Mucosa of stomach (tissue), 1 donor: ENCODE measurements around the gene KMT2A.
"Not testable (repeated sequence)": the region's sequence is repeated elsewhere in the genome, so short reads cannot be mapped to it uniquely, and the experiment has no call there.

Experiments used
- H3K27me3 ChIP-seq: one replicate; pipeline ENCODE4 v1.7.0; 2013; ENCODE audit warnings: mild to moderate bottlenecking, low read length; ENCODE audit not compliant: control insufficient read depth, insufficient read depth
- H3K36me3 ChIP-seq: one replicate; pipeline ENCODE4 v1.7.0; 2013; ENCODE audit warnings: low read length; ENCODE audit not compliant: control insufficient read depth, insufficient read depth
- H3K4me1 ChIP-seq: one replicate; pipeline ENCODE4 v1.7.0; 2013; ENCODE audit warnings: mild to moderate bottlenecking, low read length; ENCODE audit not compliant: control insufficient read depth, insufficient read depth
- H3K4me3 ChIP-seq: one replicate; pipeline ENCODE4 v1.7.0; 2013; ENCODE audit warnings: low read length
- H3K9ac ChIP-seq: one replicate; pipeline ENCODE4 v1.7.0; 2013; ENCODE audit warnings: mild to moderate bottlenecking, low read length, moderate library complexity
- H3K9me3 ChIP-seq: one replicate; pipeline ENCODE4 v1.7.0; 2013; ENCODE audit warnings: mild to moderate bottlenecking, low read length, moderate library complexity; ENCODE audit not compliant: control insufficient read depth
- donor health status: Pancreatic carcinoma.

KMT2A gene

GRCh38 chr11:118462178-118462577 lies 25.9 kb downstream of the KMT2A start:
- Histone ChIP-seq H3K4me1 (no peaks in the 10 kb centered on the region), H3K9ac (no peak overlapping the region), H3K4me3 (no peak overlapping the region), H3K27me3 (no peaks in the 10 kb centered on the region), H3K9me3 (no peaks in the 10 kb centered on the region), H3K36me3 (no peaks in the 10 kb centered on the region)

DNA sequence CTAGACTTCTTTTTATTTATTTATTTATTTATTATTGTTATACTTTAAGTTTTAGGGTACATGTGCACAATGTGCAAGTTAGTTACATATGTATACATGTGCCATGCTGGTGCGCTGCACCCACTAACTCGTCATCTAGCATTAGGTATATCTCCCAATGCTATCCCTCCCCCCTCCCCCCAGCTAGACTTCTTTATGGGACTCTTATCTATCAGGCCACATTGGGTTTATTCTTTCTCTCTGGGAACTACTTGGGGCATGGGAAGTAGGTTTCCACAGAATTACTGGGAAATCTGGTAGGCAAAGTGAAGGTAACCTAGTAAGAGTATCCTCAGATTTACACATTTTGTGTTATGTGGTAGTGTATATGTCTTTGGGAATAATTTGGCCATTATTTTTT lies 32.7 kb downstream of the KMT2A start:
- not testable (repeated sequence) for H3K4me1 ChIP-seq, H3K9me3 ChIP-seq, H3K27me3 ChIP-seq, H3K36me3 ChIP-seq, H3K4me3 ChIP-seq, H3K9ac ChIP-seq

GRCh38 chr11:118471030-118471429 lies 34.7 kb downstream of the KMT2A start:
- Histone ChIP-seq H3K9ac (no peak overlapping the region), H3K9me3 (no peaks in the 10 kb centered on the region), H3K27me3 (no peaks in the 10 kb centered on the region), H3K36me3 (peaks cover 7% of the 10 kb centered on the region), H3K4me1 (no peaks in the 10 kb centered on the region), H3K4me3 (no peak overlapping the region)

GRCh38 chr11:118473537-118473936 lies 37.2 kb downstream of the KMT2A start:
- Histone ChIP-seq H3K9me3 (no peaks in the 10 kb centered on the region), H3K36me3 (peaks cover 7% of the 10 kb centered on the region), H3K4me3 (no peak overlapping the region), H3K9ac (no peak overlapping the region), H3K27me3 (no peaks in the 10 kb centered on the region), H3K4me1 (no peaks in the 10 kb centered on the region)

GRCh38 chr11:118476676-118477075 lies 40.4 kb downstream of the KMT2A start:
- no peaks in the 10 kb centered on the region for H3K9me3 ChIP-seq

DNA sequence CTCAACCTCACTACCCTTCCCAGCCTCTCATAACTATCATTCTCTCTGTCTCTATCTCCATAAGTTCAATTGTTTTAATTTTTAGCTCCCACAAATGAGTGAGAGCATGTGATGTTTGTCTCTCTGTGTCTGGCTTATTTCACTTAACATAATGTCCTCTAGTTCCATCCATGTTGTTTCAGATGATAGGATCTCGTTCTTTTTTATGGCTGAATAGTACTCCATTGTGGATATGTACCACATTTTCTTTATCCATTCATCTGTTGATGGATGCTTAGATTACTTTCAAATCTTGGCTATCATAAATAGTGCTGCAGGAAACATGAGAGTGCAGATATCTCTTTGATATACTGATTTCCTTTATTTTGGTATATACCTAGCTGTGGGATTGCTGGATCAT lies 44.9 kb downstream of the KMT2A start:
- H3K4me1 ChIP-seq, H3K27me3 ChIP-seq, H3K4me3 ChIP-seq, H3K36me3 ChIP-seq, H3K9me3 ChIP-seq, H3K9ac ChIP-seq: not testable (repeated sequence)

More at GRCh38 chr11:118476676-118477075, 40.4 kb downstream of the KMT2A start:
- H3K4me3 ChIP-seq = no peak overlapping the region
- H3K36me3 ChIP-seq = peaks cover 11% of the 10 kb centered on the region
- no peak overlapping the region for H3K9ac ChIP-seq
- H3K27me3 ChIP-seq = no peaks in the 10 kb centered on the region
- no peaks in the 10 kb centered on the region for H3K4me1 ChIP-seq

- no peaks in the 10 kb centered on the region for H3K9me3 ChIP-seq
- no peaks in the 10 kb centered on the region for H3K27me3 ChIP-seq
- no peaks in the 10 kb centered on the region for H3K4me1 ChIP-seq
- no peak overlapping the region for H3K4me3 ChIP-seq
- no peak overlapping the region for H3K9ac ChIP-seq
- peaks cover 4% of the 10 kb centered on the region for H3K36me3 ChIP-seq
These were observed 48.1 kb downstream of the KMT2A start for GRCh38 chr11:118484405-118484804.

DNA sequence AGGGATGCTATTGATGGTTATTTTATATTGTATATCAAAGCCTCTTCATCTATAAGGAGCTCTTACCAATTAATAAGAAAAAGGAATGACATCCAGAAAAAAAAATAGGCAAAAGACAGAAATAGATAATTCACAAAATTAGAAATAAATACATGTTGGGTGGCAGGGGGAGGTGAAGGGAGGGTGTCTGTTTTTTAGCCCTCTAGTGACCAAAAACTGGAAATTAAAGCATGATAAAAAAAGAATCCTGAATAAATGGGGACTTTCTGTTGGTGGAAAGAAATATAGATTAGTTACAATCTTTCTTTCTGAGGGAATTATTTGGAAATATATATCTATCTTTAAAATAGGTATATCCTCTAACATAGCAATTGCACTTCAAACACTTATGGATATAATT lies 49.0 kb downstream of the KMT2A start:
- no peaks in the 10 kb centered on the region for H3K9me3 ChIP-seq
- no peaks in the 10 kb centered on the region for H3K27me3 ChIP-seq
- H3K4me3 ChIP-seq = no peak overlapping the region
- no peak overlapping the region for H3K9ac ChIP-seq
- H3K36me3 ChIP-seq = peaks cover 4% of the 10 kb centered on the region
- no peaks in the 10 kb centered on the region for H3K4me1 ChIP-seq

DNA sequence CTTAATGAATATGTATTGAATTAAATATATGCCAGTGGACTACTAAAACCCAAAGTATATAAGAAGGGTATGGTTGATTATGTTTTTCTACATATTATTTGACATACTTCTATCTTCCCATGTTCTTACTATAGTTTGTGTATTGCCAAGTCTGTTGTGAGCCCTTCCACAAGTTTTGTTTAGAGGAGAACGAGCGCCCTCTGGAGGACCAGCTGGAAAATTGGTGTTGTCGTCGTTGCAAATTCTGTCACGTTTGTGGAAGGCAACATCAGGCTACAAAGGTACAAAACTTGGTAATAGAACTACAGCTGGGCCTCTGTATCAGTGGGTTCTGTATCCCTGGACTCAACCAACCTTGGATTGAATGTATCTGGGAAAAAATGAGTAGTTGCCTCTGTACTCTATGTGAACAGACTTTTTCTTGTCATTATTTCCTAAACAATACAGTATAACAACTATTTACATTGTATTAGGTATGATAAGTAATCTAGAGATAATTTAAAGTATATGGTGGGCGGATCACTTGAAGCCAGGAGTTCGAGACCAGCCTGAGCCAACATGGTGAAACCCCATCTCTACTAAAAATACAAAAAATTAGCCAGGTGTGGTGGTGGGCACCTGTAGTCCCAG lies 52.3 kb downstream of the KMT2A start:
- no peaks in the 10 kb centered on the region for H3K27me3 ChIP-seq
- H3K36me3 ChIP-seq = no peaks in the 10 kb centered on the region
- H3K9ac ChIP-seq = no peak overlapping the region
- H3K4me3 ChIP-seq = no peak overlapping the region
- no peaks in the 10 kb centered on the region for H3K4me1 ChIP-seq
- H3K9me3 ChIP-seq = no peaks in the 10 kb centered on the region

- no peaks in the 10 kb centered on the region for H3K36me3 ChIP-seq
- no peaks in the 10 kb centered on the region for H3K9me3 ChIP-seq
- H3K27me3 ChIP-seq = no peaks in the 10 kb centered on the region
- no peaks in the 10 kb centered on the region for H3K4me1 ChIP-seq
- no peak overlapping the region for H3K9ac ChIP-seq
- no peak overlapping the region for H3K4me3 ChIP-seq
These were observed 54.7 kb downstream of the KMT2A start for GRCh38 chr11:118491041-118491440.

DNA sequence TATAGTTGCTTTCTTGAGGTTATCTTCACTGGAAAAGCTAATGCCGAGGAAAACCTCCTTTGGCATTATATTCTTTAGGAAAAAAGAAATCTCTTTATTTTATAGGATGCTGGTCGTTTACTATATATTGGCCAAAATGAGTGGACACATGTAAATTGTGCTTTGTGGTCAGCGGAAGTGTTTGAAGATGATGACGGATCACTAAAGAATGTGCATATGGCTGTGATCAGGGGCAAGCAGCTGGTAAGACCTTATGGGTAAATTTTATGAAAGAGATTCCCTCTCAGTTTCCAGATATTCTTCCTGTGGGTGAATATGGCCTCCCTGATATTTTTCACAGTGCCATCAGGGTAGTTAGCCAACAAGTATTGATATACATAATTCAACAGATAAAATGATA lies 61.5 kb downstream of the KMT2A start:
- Histone ChIP-seq H3K9ac (no peak overlapping the region), H3K36me3 (no peaks in the 10 kb centered on the region)

GRCh38 chr11:118503216-118503615 lies 66.9 kb downstream of the KMT2A start:
- no peak overlapping the region for H3K4me3 ChIP-seq
- peaks cover 11% of the 10 kb centered on the region for H3K36me3 ChIP-seq
- H3K9me3 ChIP-seq = no peaks in the 10 kb centered on the region
- H3K9ac ChIP-seq = no peak overlapping the region
- no peaks in the 10 kb centered on the region for H3K4me1 ChIP-seq
- H3K27me3 ChIP-seq = no peaks in the 10 kb centered on the region

More for the DNA sequence above, 61.5 kb downstream of the KMT2A start:
- Histone ChIP-seq H3K9me3 (no peaks in the 10 kb centered on the region), H3K4me1 (no peaks in the 10 kb centered on the region), H3K4me3 (no peak overlapping the region), H3K27me3 (no peaks in the 10 kb centered on the region)

DNA sequence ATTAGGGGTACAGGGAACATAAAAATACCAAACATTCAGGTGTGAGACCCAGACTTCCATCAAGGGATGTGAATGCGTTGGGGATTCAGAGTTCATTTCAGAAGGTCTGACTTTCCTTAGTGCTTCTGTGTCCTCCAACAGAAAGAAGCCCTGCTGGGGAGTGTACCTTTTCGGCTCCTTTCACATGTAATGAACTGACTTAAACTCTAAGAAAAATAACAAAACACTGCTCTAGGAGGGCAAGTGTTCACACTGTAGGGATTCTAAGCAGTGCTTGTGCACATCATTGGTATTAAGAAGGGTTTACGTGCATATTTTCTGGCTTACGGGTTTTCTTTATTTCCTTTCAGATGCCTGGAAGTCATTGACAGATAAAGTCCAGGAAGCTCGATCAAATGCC lies 75.3 kb downstream of the KMT2A start:
- Histone ChIP-seq H3K9me3 (no peaks in the 10 kb centered on the region), H3K4me3 (no peak overlapping the region), H3K9ac (no peak overlapping the region), H3K36me3 (peaks cover 13% of the 10 kb centered on the region), H3K27me3 (no peaks in the 10 kb centered on the region), H3K4me1 (no peaks in the 10 kb centered on the region)
